Stimulated activated naive CD8-positive, alpha-beta T cell treated with anti-CD3 and anti-CD28 coated beads, Interleukin-15, Interleukin-2, amounts not matched to agents 100 ng/mL and 50 ng/mL, for 24 hours (primary cell): ENCODE measurements around the gene GLMN.

Experiments
- H3K27ac Mint-ChIP-seq: one replicate; pipeline ENCODE4 v1.8.0; 2021; ENCODE audit warnings: mild to moderate bottlenecking, mixed read lengths
- H3K27me3 Mint-ChIP-seq: one replicate; pipeline ENCODE4 v1.8.0; 2021; ENCODE audit warnings: mixed read lengths
- H3K36me3 Mint-ChIP-seq: one replicate; pipeline ENCODE4 v1.8.0; 2021; ENCODE audit warnings: low read depth, mixed read lengths
- H3K4me1 Mint-ChIP-seq: one replicate; pipeline ENCODE4 v1.8.0; 2021; ENCODE audit warnings: low read depth, mixed read lengths
- H3K4me3 Mint-ChIP-seq: one replicate; pipeline ENCODE4 v1.8.0; 2021; ENCODE audit warnings: mild to moderate bottlenecking, mixed read lengths
- H3K9me3 Mint-ChIP-seq: one replicate; pipeline ENCODE4 v1.8.0; 2021; ENCODE audit warnings: mixed read lengths

GLMN gene

GRCh38 chr1:92298573-92299476 is at the start of gene GLMN, which contains the start of gene RPAP2:
GLMN (minus strand) TSS chr1:92298987; CDS start chr1:92297999, 988 bp downstream.
RPAP2 (plus strand) TSS chr1:92299059; CDS start chr1:92299074, 15 bp downstream.
- Mint-ChIP-seq H3K4me3 (peak within 1 kb of the TSS; percentile 96), H3K9me3 (no peaks in the 10 kb centered on the region), H3K36me3 (peaks cover 46% of the 10 kb centered on the region), H3K27me3 (no peaks in the 10 kb centered on the region), H3K4me1 (peaks cover 39% of the 10 kb centered on the region), H3K27ac (peak within 1 kb of the TSS; percentile 97)

GRCh38 chr1:92346866-92347640 is 48.3 kb upstream of the GLMN start:
- Mint-ChIP-seq H3K27me3 (no peaks in the 10 kb centered on the region), H3K4me3 (no peak overlapping the region), H3K4me1 (peaks cover 7% of the 10 kb centered on the region), H3K9me3 (no peaks in the 10 kb centered on the region), H3K36me3 (peaks cover 56% of the 10 kb centered on the region), H3K27ac (no peak overlapping the region)

GRCh38 chr1:92343061-92343460 is 44.3 kb upstream of the GLMN start:
- Mint-ChIP-seq H3K4me1 (peaks cover under 1% of the 10 kb centered on the region), H3K27me3 (no peaks in the 10 kb centered on the region), H3K9me3 (no peaks in the 10 kb centered on the region), H3K27ac (no peak overlapping the region), H3K36me3 (peaks cover 46% of the 10 kb centered on the region), H3K4me3 (no peak overlapping the region)

- Mint-ChIP-seq H3K27ac (no peak overlapping the region), H3K4me3 (no peak overlapping the region), H3K27me3 (no peaks in the 10 kb centered on the region), H3K36me3 (peaks cover 45% of the 10 kb centered on the region), H3K4me1 (no peaks in the 10 kb centered on the region), H3K9me3 (no peaks in the 10 kb centered on the region)
Measured at GRCh38 chr1:92342401-92342800, 43.6 kb upstream of the GLMN start.

- no peaks in the 10 kb centered on the region for H3K4me1 Mint-ChIP-seq
- H3K36me3 Mint-ChIP-seq: peaks cover 44% of the 10 kb centered on the region
- no peak overlapping the region for H3K27ac Mint-ChIP-seq
- no peak overlapping the region for H3K4me3 Mint-ChIP-seq
- H3K9me3 Mint-ChIP-seq: no peaks in the 10 kb centered on the region
- H3K27me3 Mint-ChIP-seq: no peaks in the 10 kb centered on the region
Measured at GRCh38 chr1:92340154-92340553, 41.4 kb upstream of the GLMN start.

- Mint-ChIP-seq H3K4me1 (peaks cover 32% of the 10 kb centered on the region), H3K36me3 (peaks cover 62% of the 10 kb centered on the region), H3K9me3 (peaks cover 3% of the 10 kb centered on the region), H3K27me3 (no peaks in the 10 kb centered on the region), H3K4me3 (peak overlapping the region; percentile 38), H3K27ac (peak overlapping the region; percentile 72)
Measured at GRCh38 chr1:92333668-92334067, 34.9 kb upstream of the GLMN start.

GRCh38 chr1:92329347-92330129 is 30.8 kb upstream of the GLMN start:
- Mint-ChIP-seq H3K27ac (no peak overlapping the region), H3K27me3 (no peaks in the 10 kb centered on the region), H3K9me3 (peaks cover 20% of the 10 kb centered on the region), H3K36me3 (peaks cover 80% of the 10 kb centered on the region), H3K4me3 (no peak overlapping the region), H3K4me1 (peaks cover 34% of the 10 kb centered on the region)

GRCh38 chr1:92327794-92328193 is 29.0 kb upstream of the GLMN start:
- peaks cover 80% of the 10 kb centered on the region for H3K36me3 Mint-ChIP-seq
- H3K27ac Mint-ChIP-seq: no peak overlapping the region
- H3K4me3 Mint-ChIP-seq: no peak overlapping the region
- H3K27me3 Mint-ChIP-seq: no peaks in the 10 kb centered on the region
- H3K9me3 Mint-ChIP-seq: peaks cover 20% of the 10 kb centered on the region
- peaks cover 31% of the 10 kb centered on the region for H3K4me1 Mint-ChIP-seq

GRCh38 chr1:92326681-92327080 is 27.9 kb upstream of the GLMN start:
- no peak overlapping the region for H3K27ac Mint-ChIP-seq
- H3K9me3 Mint-ChIP-seq: peaks cover 20% of the 10 kb centered on the region
- H3K4me1 Mint-ChIP-seq: peaks cover 27% of the 10 kb centered on the region
- H3K4me3 Mint-ChIP-seq: no peak overlapping the region
- no peaks in the 10 kb centered on the region for H3K27me3 Mint-ChIP-seq
- H3K36me3 Mint-ChIP-seq: peaks cover 80% of the 10 kb centered on the region

- Mint-ChIP-seq H3K4me3 (no peak overlapping the region), H3K9me3 (peaks cover 20% of the 10 kb centered on the region), H3K36me3 (peaks cover 75% of the 10 kb centered on the region), H3K27ac (no peak overlapping the region), H3K4me1 (peaks cover 15% of the 10 kb centered on the region), H3K27me3 (no peaks in the 10 kb centered on the region)
Measured at GRCh38 chr1:92324784-92325183, 26.0 kb upstream of the GLMN start.

- no peak overlapping the region for H3K27ac Mint-ChIP-seq
- H3K4me3 Mint-ChIP-seq: no peak overlapping the region
- H3K4me1 Mint-ChIP-seq: peaks cover 22% of the 10 kb centered on the region
- H3K9me3 Mint-ChIP-seq: peaks cover 17% of the 10 kb centered on the region
- peaks cover 71% of the 10 kb centered on the region for H3K36me3 Mint-ChIP-seq
- no peaks in the 10 kb centered on the region for H3K27me3 Mint-ChIP-seq
Measured at GRCh38 chr1:92323473-92324453, 25.0 kb upstream of the GLMN start.

- Mint-ChIP-seq H3K36me3 (peaks cover 51% of the 10 kb centered on the region), H3K27ac (peak overlapping the region; percentile 64), H3K27me3 (no peaks in the 10 kb centered on the region), H3K4me1 (peaks cover 62% of the 10 kb centered on the region), H3K4me3 (peak overlapping the region; percentile 6), H3K9me3 (no peaks in the 10 kb centered on the region)
Measured at GRCh38 chr1:92317836-92318493, 19.2 kb upstream of the GLMN start.
